ENCODE results near the gene CERS5.

The CERS5 gene

GRCh38 chr12:50110762-50111351 is 56.3 kb downstream of the CERS5 start:
- DNase-seq (ENCODE audit: low read depth): peak; percentile 71
- H3K4me3 ChIP-seq (ENCODE audit: low read depth, low read length): peak overlapping the region; percentile 58
- no peak for TF ChIP-seq CTCF (IDR thresholded peaks at IDR 0.05; ENCODE audit: insufficient read depth, low read depth, low read length, missing control alignments)

- TF ChIP-seq CTCF (IDR thresholded peaks at IDR 0.05; ENCODE audit: insufficient read depth, low read depth, low read length, missing control alignments): no peak
- H3K4me3 ChIP-seq (ENCODE audit: low read depth, low read length): peak overlapping the region; percentile 58
- DNase-seq (ENCODE audit: low read depth): peak; percentile 69
Observed at GRCh38 chr12:50110127-50110761, 56.9 kb downstream of the CERS5 start.

GRCh38 chr12:50109319-50109718 is 57.9 kb downstream of the CERS5 start:
- no peak for TF ChIP-seq CTCF (IDR thresholded peaks at IDR 0.05; ENCODE audit: insufficient read depth, low read depth, low read length, missing control alignments)
- H3K4me3 ChIP-seq (ENCODE audit: low read depth, low read length): no peak overlapping the region
- DNase-seq (ENCODE audit: low read depth): no peak

DNA sequence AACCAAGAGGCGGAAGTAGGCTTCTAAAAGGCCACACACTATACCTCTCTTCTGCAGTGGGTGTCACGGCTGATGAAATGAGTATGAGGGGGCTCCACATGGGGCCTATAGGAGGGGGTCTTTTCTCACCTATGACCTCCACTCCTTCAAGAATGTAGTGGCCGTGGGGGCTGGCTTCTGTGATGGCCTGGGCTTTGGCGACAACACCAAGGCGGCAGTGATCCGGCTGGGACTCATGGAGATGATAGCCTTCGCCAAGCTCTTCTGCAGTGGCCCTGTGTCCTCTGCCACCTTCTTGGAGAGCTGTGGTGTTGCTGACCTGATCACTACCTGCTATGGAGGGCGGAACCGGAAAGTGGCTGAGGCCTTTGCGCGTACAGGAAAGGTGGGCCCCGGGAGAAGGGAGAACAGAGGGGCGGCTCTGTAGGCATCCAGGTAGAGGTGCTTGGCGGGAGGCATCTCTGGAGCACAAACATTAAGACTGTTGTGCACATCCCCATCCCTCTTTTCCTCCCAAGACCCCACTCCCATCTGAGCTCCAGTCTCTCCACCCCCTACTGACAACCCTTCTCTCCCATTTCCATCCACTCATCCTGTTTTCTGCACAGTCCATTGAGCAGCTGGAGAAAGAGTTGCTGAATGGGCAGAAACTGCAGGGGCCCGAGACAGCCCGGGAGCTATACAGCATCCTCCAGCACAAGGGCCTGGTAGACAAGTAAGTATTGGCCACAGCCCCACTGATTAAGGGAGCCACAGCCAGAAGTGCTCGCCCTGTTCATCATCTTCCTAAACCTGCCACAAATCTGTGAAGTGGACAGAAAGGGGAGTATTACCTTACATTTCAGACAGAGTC is 59.5 kb downstream of the CERS5 start:
- no peak overlapping the region for H3K4me3 ChIP-seq (ENCODE audit: low read depth, low read length)
- no peak for DNase-seq (ENCODE audit: low read depth)
- TF ChIP-seq CTCF (IDR thresholded peaks at IDR 0.05; ENCODE audit: insufficient read depth, low read depth, low read length, missing control alignments): no peak

DNA sequence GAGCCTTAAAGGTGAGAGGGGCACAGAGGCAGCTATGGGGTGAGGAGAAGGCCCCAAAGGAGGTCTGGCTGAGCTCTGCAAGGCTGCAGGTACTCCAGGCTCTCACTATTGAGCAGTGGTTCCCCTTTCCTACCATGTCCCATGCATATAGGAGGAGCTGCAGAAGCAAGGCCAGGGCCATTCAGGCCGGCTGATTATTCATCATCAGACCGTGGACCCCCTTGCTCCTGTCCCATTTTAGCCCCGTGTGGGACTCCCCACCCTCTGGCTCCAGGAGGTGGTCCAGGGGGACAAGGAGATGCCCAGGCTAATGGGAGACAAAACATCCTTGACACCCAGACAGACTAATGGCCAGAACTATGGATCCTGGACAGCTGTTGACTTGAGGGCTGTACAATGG is 60.3 kb downstream of the CERS5 start:
- DNase-seq (ENCODE audit: low read depth): no peak
- TF ChIP-seq CTCF (IDR thresholded peaks at IDR 0.05; ENCODE audit: insufficient read depth, low read depth, low read length, missing control alignments): no peak
- no peak overlapping the region for H3K4me3 ChIP-seq (ENCODE audit: low read depth, low read length)

DNA sequence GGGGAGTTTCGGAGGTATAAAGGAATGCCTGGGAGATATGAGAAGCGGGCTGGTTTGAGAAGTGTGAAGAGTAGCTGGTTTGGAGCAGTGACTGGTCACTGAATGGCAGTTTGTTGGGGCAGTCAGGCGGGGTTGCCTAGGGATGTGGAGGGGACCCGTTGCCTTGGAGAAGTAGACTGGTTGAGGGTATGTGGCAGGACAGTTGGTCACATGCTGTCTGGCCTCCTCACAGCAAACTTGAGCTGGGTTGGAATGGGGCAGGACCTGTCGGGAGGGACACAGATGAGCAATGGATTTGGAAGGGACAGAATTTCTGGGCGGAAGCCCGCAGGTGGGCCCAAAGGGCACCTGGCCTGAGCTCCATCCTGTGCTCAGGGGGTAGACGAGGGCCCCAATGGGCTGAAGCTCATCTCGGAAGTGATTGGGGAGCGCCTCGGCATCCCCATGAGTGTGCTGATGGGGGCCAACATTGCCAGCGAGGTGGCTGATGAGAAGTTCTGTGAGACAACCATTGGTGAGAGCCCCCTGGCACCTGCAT is 61.2 kb downstream of the CERS5 start:
- DNase-seq (ENCODE audit: low read depth): no peak
- TF ChIP-seq CTCF (IDR thresholded peaks at IDR 0.05; ENCODE audit: insufficient read depth, low read depth, low read length, missing control alignments): no peak

More for the DNA sequence above, 61.2 kb downstream of the CERS5 start:
- no peak overlapping the region for H3K4me3 ChIP-seq (ENCODE audit: low read depth, low read length)

All from GM12865 (cell line).